Inferior parietal cortex (tissue), 1 donor: ENCODE data around the gene DZIP3.

Source experiments
- DNase-seq: peaks from one replicate; pipeline ENCODE4 v3.0.0-alpha.2; 2016; ENCODE audit errors: extremely low spot score

The DZIP3 gene

DNA sequence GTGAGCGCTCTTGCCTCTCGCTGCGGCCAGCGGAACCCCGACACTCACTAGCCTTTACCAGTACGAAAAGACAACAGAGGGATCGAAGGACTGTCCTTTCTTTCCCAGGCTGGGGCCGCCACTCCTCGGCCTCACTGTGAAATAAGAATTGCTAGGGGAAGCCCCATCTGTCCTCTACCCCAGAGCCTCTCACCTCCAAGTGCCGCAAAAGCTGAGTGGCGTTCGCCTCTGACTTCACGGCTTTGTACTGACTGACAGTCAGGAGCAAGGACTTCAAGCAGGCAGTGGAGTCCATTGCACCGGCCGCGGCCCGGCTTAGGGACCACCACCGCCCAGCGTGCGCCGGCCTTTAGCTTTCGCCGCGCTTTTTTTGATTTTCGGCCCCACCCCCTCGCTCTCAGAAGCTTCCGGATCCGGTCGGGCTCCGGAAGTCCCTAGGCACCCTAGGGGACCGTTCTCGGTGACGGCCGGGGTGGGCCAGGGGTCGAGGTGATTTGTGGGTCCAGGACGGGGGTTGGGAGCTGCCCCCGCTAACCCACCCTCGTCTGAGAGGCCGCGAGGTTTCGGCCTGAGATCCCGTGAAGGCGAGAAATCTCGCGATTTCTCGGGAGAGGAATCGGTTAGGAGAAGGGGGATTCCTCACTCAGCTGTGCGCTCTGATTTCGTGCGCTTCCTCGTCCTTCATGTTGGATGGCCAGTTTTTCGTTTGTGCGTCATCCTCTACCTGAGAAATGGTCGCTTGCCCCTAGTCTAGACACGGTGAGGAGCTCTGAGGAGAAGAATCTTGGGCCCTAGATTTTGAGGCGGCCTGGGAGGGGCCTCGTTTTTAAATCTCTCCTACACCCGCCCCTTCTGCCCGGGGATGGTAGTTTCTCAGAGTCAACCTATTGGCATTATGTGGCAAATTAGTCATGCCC is at the start of gene DZIP3, which contains the start of gene CIP2A:
Gene DZIP3, plus strand, starts transcription at position 642 of the 917 bp plus-strand sequence. CDS start 15,685 bp downstream, outside the sequence.
Gene CIP2A, minus strand, starts transcription at position 358 of the 917 bp plus-strand sequence. Its CDS starts 63 bp downstream, at position 295.
- peak; percentile 83 for DNase-seq

DNA sequence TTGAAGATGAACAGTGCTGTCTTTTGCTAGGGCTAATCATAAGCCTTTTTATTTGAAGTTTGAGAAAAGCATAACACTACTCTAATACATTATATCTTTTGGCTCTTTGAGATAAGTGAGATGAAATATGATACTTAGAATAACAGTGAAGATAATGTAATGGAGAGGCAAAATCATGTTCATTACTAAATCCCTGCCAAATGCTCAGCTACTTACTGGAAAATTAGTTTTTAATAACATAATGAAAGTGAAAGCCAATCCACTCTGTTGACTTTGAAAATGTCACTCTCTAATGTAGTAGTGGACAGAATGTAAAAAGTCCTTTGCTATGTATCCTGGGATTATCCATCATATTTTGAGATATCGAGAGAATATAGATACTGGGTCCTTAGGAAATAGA is 43.3 kb upstream of the DZIP3 start:
- DNase-seq = no peak

DNA sequence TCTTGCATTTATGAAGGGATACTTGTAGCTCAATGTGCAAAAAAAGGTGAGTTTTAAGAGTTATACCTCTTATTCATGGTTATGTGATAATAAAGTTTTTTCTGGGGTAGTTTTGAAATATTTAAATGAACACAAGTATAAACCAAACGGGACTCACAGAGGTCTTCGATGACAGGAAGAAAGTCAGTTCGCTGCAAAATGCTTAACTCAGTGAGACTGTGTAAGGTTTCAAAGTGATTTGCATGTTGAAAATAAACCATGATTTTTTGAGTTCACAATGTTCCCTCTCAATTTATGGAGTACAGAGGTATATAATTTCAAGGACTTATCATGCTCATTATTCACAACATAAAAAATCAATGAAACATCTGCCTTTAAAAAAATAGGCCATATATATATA is 42.8 kb upstream of the DZIP3 start:
- DNase-seq = no peak

DNA sequence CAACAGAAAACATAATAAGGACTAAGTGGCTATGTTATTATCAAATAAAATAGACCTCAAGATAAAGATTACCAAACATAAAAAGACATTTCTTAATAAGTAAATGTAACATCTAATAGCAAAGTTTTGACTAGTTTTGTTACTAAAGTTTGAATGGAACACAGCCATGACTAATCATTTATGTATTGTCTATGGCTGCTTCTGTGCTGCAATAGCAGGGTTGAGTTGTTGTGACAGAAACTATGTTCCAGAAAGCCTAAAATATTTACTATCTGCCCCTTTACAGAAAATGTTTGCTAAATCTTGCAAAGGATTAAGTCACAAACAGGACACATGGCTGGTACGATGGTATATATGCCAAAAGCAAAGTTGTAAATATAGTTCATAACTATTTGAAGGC is 41.2 kb upstream of the DZIP3 start:
- DNase-seq = no peak

GRCh38 chr3:108548886-108549285 is 40.6 kb upstream of the DZIP3 start:
- no peak for DNase-seq

DNA sequence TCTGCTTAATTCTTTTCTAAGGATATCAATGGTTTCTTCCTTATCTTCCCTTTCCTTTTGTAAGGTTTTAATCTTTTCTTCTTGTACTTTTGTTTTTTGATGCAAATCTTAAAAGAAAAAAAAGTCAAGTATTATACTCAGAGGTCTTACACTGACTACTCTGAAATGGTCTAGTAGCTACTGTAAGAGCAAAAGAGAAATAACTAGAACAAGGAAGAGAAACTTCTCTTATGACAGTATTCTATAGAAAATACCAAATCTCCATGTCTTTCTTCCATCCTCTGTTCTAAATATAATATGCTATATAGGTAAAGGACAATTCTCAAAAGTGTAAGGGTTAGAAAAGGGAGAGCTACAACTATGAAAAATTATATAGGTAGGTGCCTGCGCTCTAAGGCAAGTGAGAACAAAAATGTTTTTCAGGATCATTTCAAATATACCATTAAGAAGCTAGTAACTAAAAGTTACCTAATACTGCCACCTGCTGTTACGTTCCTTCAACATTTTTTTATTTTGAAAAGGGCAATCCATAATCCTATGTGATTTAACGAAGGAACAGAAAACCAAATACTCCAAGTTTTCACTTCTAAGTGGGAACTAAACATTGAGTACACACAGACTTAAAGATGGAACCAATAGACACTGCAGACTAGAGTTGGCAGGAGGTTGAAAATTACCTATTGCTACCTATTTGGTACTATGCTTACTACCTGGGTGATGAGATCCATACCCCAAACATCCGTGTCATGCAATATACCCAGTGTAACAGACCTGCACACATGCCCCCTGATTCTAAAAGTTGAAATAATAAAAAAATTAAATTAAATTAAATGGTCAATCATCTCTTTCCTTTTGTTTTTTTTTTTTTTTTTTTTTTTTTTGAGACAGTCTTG is 37.0 kb upstream of the DZIP3 start:
- DNase-seq = peak; percentile 88

DNA sequence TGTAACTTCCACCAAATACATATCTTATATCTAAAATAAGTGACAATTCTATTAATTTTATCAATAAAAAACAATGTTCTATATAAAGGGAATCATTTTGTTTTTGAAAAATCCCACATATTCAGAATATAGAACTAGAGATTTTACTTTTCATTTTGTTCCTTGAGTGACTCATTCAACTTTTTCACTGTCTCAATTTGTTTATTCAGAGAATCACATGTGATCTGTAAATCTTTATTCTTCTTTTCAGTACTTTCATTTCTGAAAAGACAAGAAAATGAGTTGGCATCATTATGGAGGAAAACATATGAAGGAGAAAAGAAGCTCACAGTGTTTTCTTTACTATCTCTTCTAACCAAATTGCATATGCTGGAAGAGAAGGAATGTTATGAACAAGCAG is 35.3 kb upstream of the DZIP3 start:
- DNase-seq = no peak

DNA sequence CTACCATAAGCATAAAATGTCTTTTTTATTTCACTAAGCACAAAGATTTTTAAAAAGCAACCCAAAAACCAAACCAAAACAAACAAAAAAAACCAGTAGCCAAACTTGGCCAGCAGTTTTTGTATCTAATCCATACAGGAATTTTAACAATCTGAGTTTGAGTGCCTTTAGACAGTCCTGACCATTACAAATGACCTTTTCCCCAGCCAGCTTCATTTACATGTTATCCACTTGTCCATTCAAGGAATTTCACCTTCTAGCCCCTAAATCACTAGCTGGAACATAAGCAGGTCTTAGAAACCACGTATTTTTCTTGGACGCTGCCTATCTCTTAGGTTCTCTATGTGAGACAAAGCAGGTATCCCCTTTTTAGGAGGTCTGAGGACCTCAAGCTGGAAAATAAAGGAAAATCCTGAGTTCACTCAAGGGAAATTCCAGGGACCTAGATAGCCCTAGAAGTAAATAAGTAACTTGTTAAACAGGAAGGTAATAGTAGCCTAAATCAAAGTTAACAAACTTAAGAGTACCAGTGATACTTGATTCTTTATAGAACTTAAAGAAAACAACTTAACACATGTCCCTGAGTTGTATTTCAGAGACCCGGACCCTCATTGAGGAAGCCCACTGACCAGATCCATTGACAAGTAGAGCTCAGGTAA is 34.5 kb upstream of the DZIP3 start:
- no peak for DNase-seq

- no peak for DNase-seq
Measured at GRCh38 chr3:108555966-108556581, 33.4 kb upstream of the DZIP3 start.

- no peak for DNase-seq
Measured at GRCh38 chr3:108562565-108562964, 27.0 kb upstream of the DZIP3 start.

DNA sequence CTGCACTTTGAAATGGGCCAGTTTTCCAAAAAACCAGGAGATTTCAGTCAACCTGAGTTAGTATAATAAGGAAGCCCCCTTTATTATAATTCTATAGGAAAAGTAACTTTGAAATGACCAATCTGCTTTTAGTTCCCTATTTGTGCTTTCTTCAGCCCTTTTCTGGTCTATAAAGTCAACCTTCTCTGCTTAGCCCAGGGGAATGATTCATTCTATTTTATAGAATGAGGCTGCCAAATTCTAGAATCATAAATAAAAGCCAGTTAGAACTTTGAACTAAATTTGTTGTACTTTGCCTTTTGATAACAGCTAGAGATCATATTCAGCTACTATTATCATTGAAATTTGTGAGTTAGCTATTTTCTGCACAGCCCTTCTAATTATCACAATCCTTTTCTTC is 25.0 kb upstream of the DZIP3 start:
- DNase-seq = no peak

DNA sequence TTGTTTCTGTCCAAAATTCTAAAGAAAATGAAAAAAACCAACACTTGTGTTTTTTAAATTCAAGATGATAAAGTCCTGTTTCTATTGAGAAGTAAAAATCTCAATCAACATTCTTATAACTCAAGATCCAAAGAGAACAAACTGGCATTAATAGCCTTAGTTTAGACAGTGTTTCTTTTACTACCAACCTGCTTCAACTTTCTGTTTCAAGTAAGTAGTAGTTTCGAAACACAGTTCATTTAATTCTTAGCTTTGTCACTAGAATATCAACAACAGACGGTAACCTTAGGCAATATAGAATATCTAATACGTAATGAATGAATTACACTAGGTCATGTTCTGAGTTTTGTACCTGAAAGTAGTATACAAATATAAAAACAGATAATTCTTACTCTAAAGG is 24.0 kb upstream of the DZIP3 start:
- DNase-seq = no peak

DNA sequence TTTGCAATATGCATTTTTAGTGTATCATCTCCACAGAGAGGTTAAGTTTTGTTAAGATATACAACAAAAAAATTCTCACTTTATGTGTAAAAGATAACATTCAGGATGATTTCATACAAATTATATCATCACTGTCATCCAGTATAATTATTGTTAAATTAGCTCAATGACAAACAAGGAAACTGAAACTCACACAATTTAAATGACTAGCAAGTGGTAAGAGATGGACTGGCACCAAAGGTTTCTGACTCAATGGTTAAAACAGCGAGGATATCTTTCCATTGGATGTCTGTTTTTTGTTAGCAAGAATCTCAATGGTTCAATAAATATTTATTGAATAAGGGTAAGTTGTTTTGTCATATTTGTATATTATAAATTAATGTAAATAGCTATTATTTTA is 22.9 kb upstream of the DZIP3 start:
- no peak for DNase-seq

DNA sequence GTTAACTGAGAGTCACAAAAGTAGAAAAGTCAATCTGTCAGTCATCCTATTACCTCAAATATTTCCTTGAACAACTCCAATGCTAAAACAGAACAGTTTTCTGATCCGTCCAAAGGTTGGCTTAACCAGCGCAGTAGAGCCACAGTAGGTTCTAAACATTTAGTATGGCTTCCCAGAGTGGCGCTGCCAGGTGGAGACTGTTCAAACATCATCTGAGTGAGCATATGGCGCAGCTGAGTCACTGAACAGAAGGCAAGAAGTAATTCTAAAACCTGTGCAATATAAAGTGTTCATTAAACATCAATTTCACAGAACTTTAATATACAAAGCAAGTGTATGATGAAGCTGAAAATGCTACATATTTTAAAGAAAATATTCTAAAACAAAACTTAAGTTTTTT is 20.2 kb upstream of the DZIP3 start:
- DNase-seq = no peak

DNA sequence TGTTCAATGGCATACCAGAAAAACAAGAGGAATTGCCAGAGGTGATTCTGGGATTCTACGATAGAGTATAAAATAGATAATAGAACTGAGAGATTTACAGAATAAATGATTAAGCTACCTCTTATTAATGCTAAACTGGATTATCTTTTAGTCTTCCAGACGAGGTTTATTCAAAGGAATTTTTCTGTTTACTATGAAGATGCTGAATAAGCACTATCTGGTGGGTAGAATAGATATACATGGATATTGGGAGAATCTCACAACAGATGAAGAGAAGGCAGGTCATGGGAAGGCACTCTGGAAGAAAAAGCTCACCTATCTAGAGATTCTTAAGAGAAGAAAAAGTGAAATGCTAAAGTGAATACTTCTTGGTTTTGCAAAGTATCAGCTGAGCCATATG is 11.5 kb upstream of the DZIP3 start:
- no peak for DNase-seq

- DNase-seq = no peak
Measured at GRCh38 chr3:108588601-108589000, 921 bp upstream of the DZIP3 start.

DNA sequence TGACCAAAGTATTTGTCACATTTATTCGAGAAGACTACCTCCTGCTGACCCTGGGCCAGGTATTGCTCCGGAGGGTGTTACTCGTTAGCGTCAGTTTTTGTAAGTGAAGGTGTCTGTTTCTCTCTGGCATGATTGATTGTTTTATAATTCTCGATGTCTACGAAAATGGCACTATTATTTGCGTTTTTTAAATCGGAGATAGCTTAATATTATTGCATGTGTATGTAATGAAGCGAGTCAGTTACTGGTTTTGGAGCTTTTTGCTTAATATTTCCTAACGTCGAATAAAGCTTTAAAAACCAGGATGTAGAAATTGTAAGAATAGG is 439 bp downstream of the DZIP3 start:
- no peak for DNase-seq

DNA sequence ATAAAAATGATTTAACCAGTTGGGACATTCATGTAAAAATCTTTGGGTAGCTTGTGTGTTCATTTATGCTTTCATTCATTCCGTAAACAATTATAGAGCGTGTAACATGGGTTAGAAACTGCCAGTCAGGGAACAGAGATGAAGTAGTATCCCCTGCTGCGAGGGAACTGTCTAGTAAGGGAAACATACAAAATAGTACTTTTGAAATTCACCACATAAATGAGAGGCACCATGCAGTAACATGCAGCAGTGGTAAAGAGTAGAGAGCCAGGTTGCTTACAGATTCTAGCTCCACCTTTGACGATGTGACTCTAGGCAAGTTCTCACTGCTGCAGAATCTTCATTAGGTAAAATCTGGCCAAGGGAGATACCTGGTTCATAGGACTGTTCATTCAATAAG is 938 bp downstream of the DZIP3 start:
- no peak for DNase-seq

- DNase-seq = no peak
Measured at GRCh38 chr3:108595321-108595720, 5.8 kb downstream of the DZIP3 start.

DNA sequence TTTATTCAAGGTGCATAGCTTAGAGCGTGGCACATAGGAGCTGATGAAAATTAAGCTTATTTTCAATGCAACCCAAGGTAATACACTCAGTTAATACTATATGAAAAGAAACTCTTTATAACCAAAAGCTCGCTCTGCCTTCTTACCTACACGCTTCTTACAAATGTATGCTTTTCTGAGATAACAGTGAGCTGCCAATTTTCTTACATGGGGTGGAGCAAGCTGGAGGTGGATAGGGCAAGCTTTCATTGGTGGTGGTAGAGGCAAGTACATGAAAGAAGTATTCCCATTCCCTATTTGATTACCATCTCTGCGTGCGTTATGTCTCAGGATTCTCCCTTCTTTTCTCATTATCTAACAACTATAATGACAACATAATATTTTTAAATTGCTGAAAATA is 8.9 kb downstream of the DZIP3 start:
- DNase-seq = no peak

- DNase-seq = no peak
Measured at GRCh38 chr3:108599677-108600409, 10.3 kb downstream of the DZIP3 start.
